Measurements from ENCODE around the gene GCSH.

- no peak for TF ChIP-seq EZH2phosphoT487 (IDR thresholded peaks at IDR 0.05; ENCODE audit: borderline replicate concordance, low read depth)
- TF ChIP-seq NRF1 (IDR thresholded peaks at IDR 0.05; ENCODE audit: low read depth, low read length), result no peak
- TF ChIP-seq SMC3 (IDR thresholded peaks at IDR 0.05; ENCODE audit: low read depth, low read length), result no peak
- no peak for TF ChIP-seq RCOR1 (IDR thresholded peaks at IDR 0.05; ENCODE audit: low read length)
- TF ChIP-seq CTCF (IDR thresholded peaks at IDR 0.05), result no peak
- TF ChIP-seq EP300 (IDR thresholded peaks at IDR 0.05; ENCODE audit: borderline replicate concordance in 1 of 2, low read depth in 1 of 2, low read length in 1 of 2), result no peak
- TF ChIP-seq YY1 (IDR thresholded peaks at IDR 0.05; ENCODE audit: low read depth), result no peak
- TF ChIP-seq POLR2AphosphoS5 (IDR thresholded peaks at IDR 0.05; ENCODE audit: low read depth, low read length), result no peak
Observed at GRCh38 chr16:81095653-81095952, 592 bp downstream of the GCSH start.

Data from SK-N-SH (cell line).